SK-N-SH (cell line): ENCODE measurements around the gene UFSP1. TPM values are rescaled to one million over a fixed set of nuclear protein-coding genes. Genes with fewer than 3 reads are reported as not detected.

ENCODE experiments used
- CTCF ChIA-PET: fragments of 300-600, 350-600 bp; formaldehyde crosslinking; extraction: SDS; loops from one replicate; lab custom pipeline; 2021; lab: Yijun Ruan, JAX
- POLR2A ChIA-PET: fragments of 350-600 bp; sonication (Branson Sonifier 250); formaldehyde crosslinking; extraction: SDS; loops from one replicate; lab custom pipeline; 2020; ENCODE audit warnings: antibody characterized with exemption, inconsistent platforms; lab: Yijun Ruan, JAX
- DNase-seq: peaks from one replicate; pipeline ENCODE4 v3.0.0; 2012
- H2AFZ ChIP-seq: fragments of 200-600 bp; sonication (generic); 2 replicates; pipeline ENCODE4 v1.8.1; 2016; ENCODE audit warnings: antibody characterized with exemption, mild to moderate bottlenecking, low read depth
- H3F3A ChIP-seq: fragments of 200-600 bp; sonication (generic); replicated peaks from 2 replicates; pipeline ENCODE3; 2016; ENCODE audit warnings: antibody characterized with exemption, mild to moderate bottlenecking; ENCODE audit not compliant: insufficient read depth
- H3K27ac ChIP-seq, 2 experiments: fragments of 200-500 bp in 1 of 2; fragments of 200-600 bp in 1 of 2; sonication (Bioruptor generic) in 1 of 2; sonication (generic), shearing (Covaris generic) in 1 of 2; 2 replicates each; pipeline versions ENCODE4 v1.5.1 to v1.6.1; 2014 to 2016; ENCODE audit warnings: low read depth in 2 of 2, inconsistent platforms in 1 of 2, low read length in 1 of 2, mild to moderate bottlenecking in 1 of 2, mixed read lengths in 1 of 2
- H3K27me3 ChIP-seq: fragments of 200-600 bp; sonication (generic), shearing (Covaris generic); 2 replicates; pipeline ENCODE4 v1.6.1; 2016; ENCODE audit warnings: mixed run types; ENCODE audit not compliant: insufficient read depth
- H3K36me3 ChIP-seq, 2 experiments: fragments of 200-500 bp in 1 of 2; fragments of 200-600 bp in 1 of 2; sonication (Bioruptor generic) in 1 of 2; sonication (generic) in 1 of 2; replicated peaks in 1 of 2; 2 replicates each; pipeline versions ENCODE3 to v1.5.1; 2014 to 2016; ENCODE audit warnings: low read length in 1 of 2, mild to moderate bottlenecking in 1 of 2; ENCODE audit not compliant: insufficient read depth in 2 of 2, control insufficient read depth in 1 of 2
- H3K4me1 ChIP-seq, 2 experiments: fragments of 200-500 bp in 1 of 2; fragments of 200-600 bp in 1 of 2; sonication (Bioruptor generic) in 1 of 2; sonication (generic), shearing (Covaris generic) in 1 of 2; 2 replicates each; pipeline versions ENCODE4 v1.5.1 to v1.6.1; 2014 to 2016; ENCODE audit warnings: low read depth in 1 of 2, low read length in 1 of 2, mixed run types in 1 of 2; ENCODE audit not compliant: insufficient read depth in 2 of 2, control insufficient read depth in 1 of 2
- H3K4me2 ChIP-seq: fragments of 200-600 bp; sonication (generic), shearing (Covaris generic); 2 replicates; pipeline ENCODE4 v1.6.1; 2017; ENCODE audit warnings: mixed run types
- H3K4me3 ChIP-seq, 2 experiments: fragments of 200-500 bp in 1 of 2; fragments of 200-600 bp in 1 of 2; sonication (Bioruptor generic) in 1 of 2; sonication (generic), shearing (Covaris generic) in 1 of 2; 2 replicates each; pipeline versions ENCODE4 v1.5.1 to v1.8.1; 2014 to 2016; ENCODE audit warnings: low read depth in 2 of 2, inconsistent platforms in 1 of 2, low read length in 1 of 2, mild to moderate bottlenecking in 1 of 2, mixed read lengths in 1 of 2, moderate library complexity in 1 of 2
- H3K79me2 ChIP-seq: fragments of 200-600 bp; sonication (generic); 2 replicates; pipeline ENCODE4 v1.8.1; 2017; ENCODE audit warnings: mild to moderate bottlenecking; ENCODE audit not compliant: insufficient read depth
- H3K9ac ChIP-seq: fragments of 200-600 bp; sonication (generic); 2 replicates; pipeline ENCODE4 v1.6.1; 2017; ENCODE audit warnings: mixed run types
- H3K9me2 ChIP-seq: fragments of 200-600 bp; sonication (generic); 2 replicates; pipeline ENCODE4 v1.6.1; 2017; ENCODE audit warnings: mixed run types
- H3K9me3 ChIP-seq: fragments of 200-600 bp; sonication (generic); 2 replicates; pipeline ENCODE4 v1.6.1; 2017; ENCODE audit warnings: mixed run types, mild to moderate bottlenecking, moderate library complexity
- H4K20me1 ChIP-seq: fragments of 200-600 bp; sonication (generic); 2 replicates; pipeline ENCODE4 v1.6.1; 2017; ENCODE audit warnings: mild to moderate bottlenecking, mixed run types; ENCODE audit not compliant: insufficient read depth
- CTCF ChIP-seq: fragments of 200-600 bp; sonication (generic); IDR thresholded peaks from 2 replicates; pipeline ENCODE4 v1.6.1; 2017; ENCODE audit warnings: antibody characterized with exemption, mild to moderate bottlenecking, moderate library complexity
- ELF1 ChIP-seq: IDR thresholded peaks from 2 replicates; pipeline ENCODE4 v1.4.0; 2012
- EP300 ChIP-seq, 2 experiments: IDR thresholded peaks; 2 replicates each; pipeline versions ENCODE4 v1.4.0 to v1.6.1; 2012; ENCODE audit warnings: borderline replicate concordance in 1 of 2, low read depth in 1 of 2, low read length in 1 of 2
- FOSL2 ChIP-seq: IDR thresholded peaks from 2 replicates; pipeline ENCODE4 v1.4.0; 2012; ENCODE audit warnings: low read depth, mild to moderate bottlenecking, moderate library complexity, borderline replicate concordance
- FOXJ3 ChIP-seq: sonication (generic); formaldehyde crosslinking; IDR thresholded peaks from 2 replicates; pipeline ENCODE4 v1.5.1; 2020; ENCODE audit warnings: mild to moderate bottlenecking, missing genetic modification reagents
- FOXM1 ChIP-seq: IDR thresholded peaks from 2 replicates; pipeline ENCODE4 v1.4.0; 2012; ENCODE audit warnings: low read depth, mild to moderate bottlenecking
- JUND ChIP-seq: IDR thresholded peaks from 2 replicates; pipeline ENCODE4 v1.4.0; 2012
- MAX ChIP-seq: IDR thresholded peaks from 2 replicates; pipeline ENCODE4 v1.4.0; 2012; ENCODE audit warnings: low read depth
- MXI1 ChIP-seq: IDR thresholded peaks from 2 replicates; pipeline ENCODE4 v1.6.1; 2012; ENCODE audit warnings: mild to moderate bottlenecking, low read depth, low read length, improper control_type of control experiment
- REST ChIP-seq: IDR thresholded peaks from 2 replicates; pipeline ENCODE4 v1.6.1; 2012; ENCODE audit warnings: mild to moderate bottlenecking, low read depth, low read length, moderate library complexity
- RFX5 ChIP-seq: IDR thresholded peaks from 2 replicates; pipeline ENCODE4 v1.6.1; 2012; ENCODE audit warnings: mild to moderate bottlenecking, improper control_type of control experiment, low read length
- RXRA ChIP-seq: IDR thresholded peaks from 2 replicates; pipeline ENCODE4 v1.4.0; 2012; ENCODE audit warnings: low read depth, mild to moderate bottlenecking, borderline replicate concordance
- TCF12 ChIP-seq: IDR thresholded peaks from 2 replicates; pipeline ENCODE4 v1.4.0; 2012
- USF1 ChIP-seq: IDR thresholded peaks from 2 replicates; pipeline ENCODE4 v1.4.0; 2012; ENCODE audit warnings: low read depth, borderline replicate concordance
- USF2 ChIP-seq: fragments of 150-350 bp; IDR thresholded peaks from 2 replicates; pipeline ENCODE4 v1.6.1; 2017; ENCODE audit warnings: antibody characterized with exemption, low read length, low read depth, borderline replicate concordance
- YY1 ChIP-seq: IDR thresholded peaks from 2 replicates; pipeline ENCODE4 v1.4.0; 2012; ENCODE audit warnings: low read depth, mild to moderate bottlenecking
- WGBS: methylation state at CpG from one replicate; pipeline ENCODE4 v1.1.6; 2017; ENCODE audit warnings: low lambda C conversion rate; 5-methylcytosine and 5-hydroxymethylcytosine counted together
- polyA plus RNA-seq, 3 experiments: library from polyadenylated mRNA; depleted of rRNA; stranded (reverse); fragments of >200 nt; gene quantifications; 2 replicates each; pipeline ENCODE4 v1.2.3, GENCODE V29; 2012

UFSP1 gene
- polyA plus RNA-seq, 1 of the 3 experiments (the other 2 are of a cell fraction), result 4.5 TPM

GRCh38 chr7:100891568-100892247 is 2.2 kb upstream of the UFSP1 start:
- TF ChIP-seq RFX5 (no peak), MXI1 (no peak), FOSL2 (no peak), TCF12 (peak; percentile 21; the same call in 1 of the 2 replicates)
- H3F3A ChIP-seq, result peaks cover 20% of the 10 kb centered on the region
- H3K27ac ChIP-seq, result no peak overlapping the region
- no peak overlapping the region for H3K4me2 ChIP-seq
- POLR2A ChIA-PET, result interaction anchor here (0.6 kb wide), 1 partner anchor 202 kb away, joined by 3 read pairs; no protein-coding TSS in a partner anchor
- peaks cover 11 to 44% of the 10 kb centered on the region in 2 experiments for H3K4me1 ChIP-seq
- H3K27me3 ChIP-seq, result peaks cover 15% of the 10 kb centered on the region
- 81% methylated on average over 8 of the region's 8 CpGs for WGBS
- no peak for DNase-seq
- H2AFZ ChIP-seq, result no peak overlapping the region
- H3K4me3 ChIP-seq, result no peak overlapping the region
- peaks cover 27% of the 10 kb centered on the region for H3K79me2 ChIP-seq
- peaks cover 11 to 22% of the 10 kb centered on the region in 2 experiments for H3K36me3 ChIP-seq
- CTCF ChIA-PET, result interaction anchor here (0.7 to 1.3 kb wide), 5 partner anchors 39 to 423 kb away, joined by 3 to 5 read pairs (median 4); partner anchors contain the start of gene SLC12A9
- no peaks in the 10 kb centered on the region; the same call in 1 of the 2 replicates for H4K20me1 ChIP-seq
- H3K9ac ChIP-seq, result no peak overlapping the region
- no peaks in the 10 kb centered on the region for H3K9me2 ChIP-seq
- H3K9me3 ChIP-seq, result no peaks in the 10 kb centered on the region

- Histone ChIP-seq H3K4me2 (peak overlapping the region; percentile 100), H3K4me1 (peaks cover 11 to 40% of the 10 kb centered on the region in 2 experiments), H3K36me3 (peaks cover 17 to 30% of the 10 kb centered on the region in 2 experiments)
- 85% methylated on average over 40 of the region's 43 CpGs for WGBS
- CTCF ChIA-PET, result interaction anchor here (0.7 to 1.4 kb wide), 11 partner anchors 16 to 424 kb away, joined by 3 to 13 read pairs (median 4); partner anchors contain the start of genes FIS1, SLC12A9 and SRRT
- TF ChIP-seq REST (no peak), RXRA (no peak), RFX5 (no peak), FOXM1 (no peak), YY1 (no peak), EP300 (IDR thresholded peaks at IDR 0.05; ENCODE audit: borderline replicate concordance in 1 of 2, low read depth in 1 of 2, low read length in 1 of 2) (no peak), FOXJ3 (no peak), ELF1 (no peak), MAX (no peak), JUND (no peak), MXI1 (no peak), USF2 (no peak), CTCF (no peak), USF1 (no peak)
- TF ChIP-seq, all 33 proteins: peak for 0
- POLR2A ChIA-PET, result interaction anchor here (1.0 to 5.8 kb wide), 3 partner anchors 11 to 185 kb away, joined by 5 to 126 read pairs (median 7); partner anchors contain the start of genes POP7 and SRRT
- Histone ChIP-seq H3K9ac (no peak overlapping the region), H3K27me3 (peaks cover 8% of the 10 kb centered on the region), H3F3A (peaks cover 23% of the 10 kb centered on the region), H3K9me2 (no peaks in the 10 kb centered on the region), H2AFZ (peak overlapping the region; percentile 87), H3K79me2 (peaks cover 35% of the 10 kb centered on the region), H4K20me1 (peaks cover 4% of the 10 kb centered on the region), H3K27ac (peak overlapping the region; percentile 82 to 97), H3K9me3 (no peaks in the 10 kb centered on the region), H3K4me3 (peak overlapping the region; percentile 71 to 78; a peak in 3 of 4 replicates)
- DNase-seq, result no peak
Observed at GRCh38 chr7:100890653-100891567, 1.4 kb upstream of the UFSP1 start.
